ENCODE data around the gene SERINC5.

SERINC5 gene

GRCh38 chr5:80230269-80230992 lies 25.4 kb downstream of the SERINC5 start:
- no peak for TF ChIP-seq ZC3H10 (CRISPR knock-in tag; IDR thresholded peaks at IDR 0.05)
- TF ChIP-seq POU6F1 (CRISPR knock-in tag; IDR thresholded peaks at IDR 0.05; ENCODE audit: borderline replicate concordance, low read depth), result no peak
- no peak for TF ChIP-seq PPARA (CRISPR knock-in tag; IDR thresholded peaks at IDR 0.05; ENCODE audit: borderline replicate concordance)
- no peak for TF ChIP-seq ESRRG (CRISPR knock-in tag; IDR thresholded peaks at IDR 0.05)
- TF ChIP-seq TCF4 (CRISPR knock-in tag; IDR thresholded peaks at IDR 0.05; ENCODE audit: borderline replicate concordance), result no peak
- TF ChIP-seq OSR1 (CRISPR knock-in tag; IDR thresholded peaks at IDR 0.05), result no peak
- TF ChIP-seq TOX (CRISPR knock-in tag; IDR thresholded peaks at IDR 0.05; ENCODE audit: borderline replicate concordance), result no peak
- no peak for TF ChIP-seq CSDC2 (CRISPR knock-in tag; IDR thresholded peaks at IDR 0.05)
- TF ChIP-seq BACH2 (CRISPR knock-in tag; IDR thresholded peaks at IDR 0.05; ENCODE audit: borderline replicate concordance), result no peak
- no peak for TF ChIP-seq ZNF8 (CRISPR knock-in tag; IDR thresholded peaks at IDR 0.05)
- TF ChIP-seq ZNF565 (CRISPR knock-in tag; conservative IDR thresholded peaks at IDR 0.05; ENCODE audit: low read depth), result no peak
- no peak for TF ChIP-seq ZNF70 (CRISPR knock-in tag; IDR thresholded peaks at IDR 0.05)
- no peak for TF ChIP-seq GLIS3 (CRISPR knock-in tag; IDR thresholded peaks at IDR 0.05)
- no peak for TF ChIP-seq TSHZ2 (CRISPR knock-in tag; IDR thresholded peaks at IDR 0.05)
- TF ChIP-seq, protein P1, sequence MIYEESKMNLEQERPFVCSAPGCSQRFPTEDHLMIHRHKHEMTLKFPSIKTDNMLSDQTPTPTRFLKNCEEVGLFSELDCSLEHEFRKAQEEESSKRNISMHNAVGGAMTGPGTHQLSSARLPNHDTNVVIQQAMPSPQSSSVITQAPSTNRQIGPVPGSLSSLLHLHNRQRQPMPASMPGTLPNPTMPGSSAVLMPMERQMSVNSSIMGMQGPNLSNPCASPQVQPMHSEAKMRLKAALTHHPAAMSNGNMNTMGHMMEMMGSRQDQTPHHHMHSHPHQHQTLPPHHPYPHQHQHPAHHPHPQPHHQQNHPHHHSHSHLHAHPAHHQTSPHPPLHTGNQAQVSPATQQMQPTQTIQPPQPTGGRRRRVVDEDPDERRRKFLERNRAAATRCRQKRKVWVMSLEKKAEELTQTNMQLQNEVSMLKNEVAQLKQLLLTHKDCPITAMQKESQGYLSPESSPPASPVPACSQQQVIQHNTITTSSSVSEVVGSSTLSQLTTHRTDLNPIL (CRISPR knock-in tag; IDR thresholded peaks at IDR 0.05; ENCODE audit: low read depth), result no peak
- no peak for TF ChIP-seq RARB (CRISPR knock-in tag; IDR thresholded peaks at IDR 0.05)
- TF ChIP-seq ARNTL (CRISPR knock-in tag; IDR thresholded peaks at IDR 0.05; ENCODE audit: borderline replicate concordance, low read depth), result no peak
- TF ChIP-seq ISL1 (CRISPR knock-in tag; IDR thresholded peaks at IDR 0.05), result no peak
- no peak for TF ChIP-seq ZFP3 (CRISPR knock-in tag; IDR thresholded peaks at IDR 0.05)
- TF ChIP-seq, protein P2, sequence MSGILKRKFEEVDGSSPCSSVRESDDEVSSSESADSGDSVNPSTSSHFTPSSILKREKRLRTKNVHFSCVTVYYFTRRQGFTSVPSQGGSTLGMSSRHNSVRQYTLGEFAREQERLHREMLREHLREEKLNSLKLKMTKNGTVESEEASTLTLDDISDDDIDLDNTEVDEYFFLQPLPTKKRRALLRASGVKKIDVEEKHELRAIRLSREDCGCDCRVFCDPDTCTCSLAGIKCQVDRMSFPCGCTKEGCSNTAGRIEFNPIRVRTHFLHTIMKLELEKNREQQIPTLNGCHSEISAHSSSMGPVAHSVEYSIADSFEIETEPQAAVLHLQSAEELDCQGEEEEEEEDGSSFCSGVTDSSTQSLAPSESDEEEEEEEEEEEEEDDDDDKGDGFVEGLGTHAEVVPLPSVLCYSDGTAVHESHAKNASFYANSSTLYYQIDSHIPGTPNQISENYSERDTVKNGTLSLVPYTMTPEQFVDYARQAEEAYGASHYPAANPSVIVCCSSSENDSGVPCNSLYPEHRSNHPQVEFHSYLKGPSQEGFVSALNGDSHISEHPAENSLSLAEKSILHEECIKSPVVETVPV (CRISPR knock-in tag; IDR thresholded peaks at IDR 0.05), result no peak
- ATAC-seq, result no peak

DNA sequence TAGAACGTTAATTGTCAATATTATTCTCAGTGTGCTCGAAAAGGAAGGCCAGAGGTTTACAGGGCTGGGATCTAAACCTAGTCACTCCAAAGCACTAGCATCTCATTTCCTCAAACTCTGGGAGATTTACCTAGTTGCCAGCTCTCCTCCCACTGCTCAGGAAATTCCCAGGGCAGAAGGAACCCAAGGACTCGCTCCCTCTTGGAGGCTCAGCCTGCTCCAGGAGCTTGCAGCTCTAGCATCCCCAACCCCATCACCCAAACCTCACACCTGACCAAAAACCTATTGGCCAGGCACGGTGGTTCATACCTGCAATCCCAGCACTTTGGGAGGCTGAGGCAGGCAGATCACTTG lies 26.0 kb downstream of the SERINC5 start:
- TF ChIP-seq CSDC2 (CRISPR knock-in tag; IDR thresholded peaks at IDR 0.05), result no peak
- TF ChIP-seq, protein P1 (CRISPR knock-in tag; IDR thresholded peaks at IDR 0.05; ENCODE audit: low read depth), result no peak
- TF ChIP-seq, protein P3, sequence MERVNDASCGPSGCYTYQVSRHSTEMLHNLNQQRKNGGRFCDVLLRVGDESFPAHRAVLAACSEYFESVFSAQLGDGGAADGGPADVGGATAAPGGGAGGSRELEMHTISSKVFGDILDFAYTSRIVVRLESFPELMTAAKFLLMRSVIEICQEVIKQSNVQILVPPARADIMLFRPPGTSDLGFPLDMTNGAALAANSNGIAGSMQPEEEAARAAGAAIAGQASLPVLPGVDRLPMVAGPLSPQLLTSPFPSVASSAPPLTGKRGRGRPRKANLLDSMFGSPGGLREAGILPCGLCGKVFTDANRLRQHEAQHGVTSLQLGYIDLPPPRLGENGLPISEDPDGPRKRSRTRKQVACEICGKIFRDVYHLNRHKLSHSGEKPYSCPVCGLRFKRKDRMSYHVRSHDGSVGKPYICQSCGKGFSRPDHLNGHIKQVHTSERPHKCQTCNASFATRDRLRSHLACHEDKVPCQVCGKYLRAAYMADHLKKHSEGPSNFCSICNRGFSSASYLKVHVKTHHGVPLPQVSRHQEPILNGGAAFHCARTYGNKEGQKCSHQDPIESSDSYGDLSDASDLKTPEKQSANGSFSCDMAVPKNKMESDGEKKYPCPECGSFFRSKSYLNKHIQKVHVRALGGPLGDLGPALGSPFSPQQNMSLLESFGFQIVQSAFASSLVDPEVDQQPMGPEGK (CRISPR knock-in tag; IDR thresholded peaks at IDR 0.05; ENCODE audit: borderline replicate concordance), result no peak
- TF ChIP-seq POU6F1 (CRISPR knock-in tag; IDR thresholded peaks at IDR 0.05; ENCODE audit: borderline replicate concordance, low read depth), result no peak
- TF ChIP-seq ZNF565 (CRISPR knock-in tag; conservative IDR thresholded peaks at IDR 0.05; ENCODE audit: low read depth), result no peak
- no peak for TF ChIP-seq RARB (CRISPR knock-in tag; IDR thresholded peaks at IDR 0.05)
- TF ChIP-seq ZFP30 (CRISPR knock-in tag; IDR thresholded peaks at IDR 0.05), result no peak
- TF ChIP-seq OSR1 (CRISPR knock-in tag; IDR thresholded peaks at IDR 0.05), result no peak
- TF ChIP-seq ZC3H10 (CRISPR knock-in tag; IDR thresholded peaks at IDR 0.05), result no peak
- TF ChIP-seq ESRRG (CRISPR knock-in tag; IDR thresholded peaks at IDR 0.05), result no peak
- TF ChIP-seq BACH2 (CRISPR knock-in tag; IDR thresholded peaks at IDR 0.05; ENCODE audit: borderline replicate concordance), result no peak
- no peak for TF ChIP-seq TOX (CRISPR knock-in tag; IDR thresholded peaks at IDR 0.05; ENCODE audit: borderline replicate concordance)
- TF ChIP-seq, protein P2 (CRISPR knock-in tag; IDR thresholded peaks at IDR 0.05), result no peak
- TF ChIP-seq ZFP3 (CRISPR knock-in tag; IDR thresholded peaks at IDR 0.05), result no peak
- TF ChIP-seq ISL1 (CRISPR knock-in tag; IDR thresholded peaks at IDR 0.05), result no peak
- TF ChIP-seq ARNTL (CRISPR knock-in tag; IDR thresholded peaks at IDR 0.05; ENCODE audit: borderline replicate concordance, low read depth), result no peak
- ATAC-seq, result no peak

All from SK-N-SH treated with all-trans-retinoic acid at 6 μM for 48 hours (cell line).